ENCODE data around the gene LMX1A. TPM values are rescaled to one million over a fixed set of nuclear protein-coding genes. Genes with fewer than 3 reads are reported as not detected.

Gene LMX1A
- total RNA-seq, 1 donor from 2014 or later: not detected

GRCh38 chr1:165367375-165367993 lies 11.0 kb upstream of the LMX1A start:
- DNase-seq (ENCODE audit: low read depth): peak; percentile 57

GRCh38 chr1:165365341-165365740 lies 8.8 kb upstream of the LMX1A start:
- no peak for DNase-seq (ENCODE audit: low read depth)

GRCh38 chr1:165364568-165365133 lies 8.1 kb upstream of the LMX1A start:
- DNase-seq (ENCODE audit: low read depth): no peak

- no peak for DNase-seq (ENCODE audit: low read depth)
Measured at GRCh38 chr1:165356876-165357275, 361 bp upstream of the LMX1A start.

- DNase-seq (ENCODE audit: low read depth): no peak
Measured at GRCh38 chr1:165355139-165355976, 1.2 kb downstream of the LMX1A start.

- no peak for DNase-seq (ENCODE audit: low read depth)
Measured at GRCh38 chr1:165354739-165355138, 1.8 kb downstream of the LMX1A start.

GRCh38 chr1:165353731-165354671 lies 2.5 kb downstream of the LMX1A start:
- no peak for DNase-seq (ENCODE audit: low read depth)

- no peak for DNase-seq (ENCODE audit: low read depth)
Measured at GRCh38 chr1:165352442-165353293, 3.8 kb downstream of the LMX1A start.

- no peak for DNase-seq (ENCODE audit: low read depth)
Measured at GRCh38 chr1:165351863-165352441, 4.6 kb downstream of the LMX1A start.

GRCh38 chr1:165350840-165351239 lies 5.7 kb downstream of the LMX1A start:
- no peak for DNase-seq (ENCODE audit: low read depth)

GRCh38 chr1:165345502-165345901 lies 11.0 kb downstream of the LMX1A start:
- DNase-seq (ENCODE audit: low read depth): no peak

GRCh38 chr1:165344736-165345135 lies 11.8 kb downstream of the LMX1A start:
- no peak for DNase-seq (ENCODE audit: low read depth)

- no peak for DNase-seq (ENCODE audit: low read depth)
Measured at GRCh38 chr1:165344198-165344597, 12.3 kb downstream of the LMX1A start.

- no peak for DNase-seq (ENCODE audit: low read depth)
Measured at GRCh38 chr1:165342587-165342986, 13.9 kb downstream of the LMX1A start.

GRCh38 chr1:165342168-165342567 lies 14.3 kb downstream of the LMX1A start:
- DNase-seq (ENCODE audit: low read depth): no peak

GRCh38 chr1:165339164-165339563 lies 17.4 kb downstream of the LMX1A start:
- DNase-seq (ENCODE audit: low read depth): no peak

GRCh38 chr1:165330483-165330882 lies 26.0 kb downstream of the LMX1A start:
- DNase-seq (ENCODE audit: low read depth): no peak

GRCh38 chr1:165329104-165329503 lies 27.4 kb downstream of the LMX1A start:
- no peak for DNase-seq (ENCODE audit: low read depth)

GRCh38 chr1:165328136-165328535 lies 28.4 kb downstream of the LMX1A start:
- DNase-seq (ENCODE audit: low read depth): no peak

GRCh38 chr1:165327538-165327937 lies 29.0 kb downstream of the LMX1A start:
- no peak for DNase-seq (ENCODE audit: low read depth)

Measured in renal cortical epithelial cell (primary cell).